GM18868 (cell line): ENCODE results near the gene FOS.
A peak's percentile ranks its signal among the peaks of the same experiment; 100 is the strongest.
"Not testable (repeated sequence)": the region's sequence is repeated elsewhere in the genome, so short reads cannot be mapped to it uniquely, and the experiment has no call there.

Source experiments
- ATAC-seq: cut with Tn5 transposase; IDR thresholded peaks from one replicate; pipeline ENCODE4 v1.9.1; 2021; ENCODE audit warnings: mild to moderate bottlenecking, moderate library complexity; ENCODE audit not compliant: unreplicated experiment

The FOS gene

DNA sequence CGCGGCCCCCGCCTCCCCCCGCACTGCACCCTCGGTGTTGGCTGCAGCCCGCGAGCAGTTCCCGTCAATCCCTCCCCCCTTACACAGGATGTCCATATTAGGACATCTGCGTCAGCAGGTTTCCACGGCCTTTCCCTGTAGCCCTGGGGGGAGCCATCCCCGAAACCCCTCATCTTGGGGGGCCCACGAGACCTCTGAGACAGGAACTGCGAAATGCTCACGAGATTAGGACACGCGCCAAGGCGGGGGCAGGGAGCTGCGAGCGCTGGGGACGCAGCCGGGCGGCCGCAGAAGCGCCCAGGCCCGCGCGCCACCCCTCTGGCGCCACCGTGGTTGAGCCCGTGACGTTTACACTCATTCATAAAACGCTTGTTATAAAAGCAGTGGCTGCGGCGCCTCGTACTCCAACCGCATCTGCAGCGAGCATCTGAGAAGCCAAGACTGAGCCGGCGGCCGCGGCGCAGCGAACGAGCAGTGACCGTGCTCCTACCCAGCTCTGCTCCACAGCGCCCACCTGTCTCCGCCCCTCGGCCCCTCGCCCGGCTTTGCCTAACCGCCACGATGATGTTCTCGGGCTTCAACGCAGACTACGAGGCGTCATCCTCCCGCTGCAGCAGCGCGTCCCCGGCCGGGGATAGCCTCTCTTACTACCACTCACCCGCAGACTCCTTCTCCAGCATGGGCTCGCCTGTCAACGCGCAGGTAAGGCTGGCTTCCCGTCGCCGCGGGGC lies at the start of gene FOS:
Gene FOS (plus strand): TSS at position 407 of the 731 bp plus-strand sequence. CDS start 155 bp downstream, at position 562.
- peak; percentile 75 for ATAC-seq

DNA sequence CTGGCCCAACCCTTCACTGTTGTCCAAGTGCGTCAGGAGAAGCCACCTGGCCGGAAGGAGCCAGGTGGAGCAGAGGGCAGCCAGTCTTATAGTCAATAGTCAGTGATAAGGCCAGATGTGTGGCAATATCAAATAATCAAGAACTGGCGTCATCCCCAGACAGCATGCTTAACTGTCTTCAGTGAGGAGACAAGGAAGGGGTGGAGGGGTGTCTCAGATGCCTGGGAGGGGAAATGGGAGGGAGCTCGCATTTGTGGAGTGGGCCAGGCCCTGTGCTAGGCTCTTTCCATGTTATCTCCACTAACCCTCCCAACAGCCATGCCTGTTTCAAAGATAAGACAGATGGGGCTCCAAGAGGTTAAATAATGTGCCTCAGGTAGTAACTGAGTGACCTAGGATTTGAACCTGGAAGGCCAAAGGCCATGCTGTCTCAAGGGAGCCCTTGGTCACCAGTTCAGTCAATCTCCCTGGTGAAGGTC lies 48.9 kb upstream of the FOS start:
- ATAC-seq: no peak

DNA sequence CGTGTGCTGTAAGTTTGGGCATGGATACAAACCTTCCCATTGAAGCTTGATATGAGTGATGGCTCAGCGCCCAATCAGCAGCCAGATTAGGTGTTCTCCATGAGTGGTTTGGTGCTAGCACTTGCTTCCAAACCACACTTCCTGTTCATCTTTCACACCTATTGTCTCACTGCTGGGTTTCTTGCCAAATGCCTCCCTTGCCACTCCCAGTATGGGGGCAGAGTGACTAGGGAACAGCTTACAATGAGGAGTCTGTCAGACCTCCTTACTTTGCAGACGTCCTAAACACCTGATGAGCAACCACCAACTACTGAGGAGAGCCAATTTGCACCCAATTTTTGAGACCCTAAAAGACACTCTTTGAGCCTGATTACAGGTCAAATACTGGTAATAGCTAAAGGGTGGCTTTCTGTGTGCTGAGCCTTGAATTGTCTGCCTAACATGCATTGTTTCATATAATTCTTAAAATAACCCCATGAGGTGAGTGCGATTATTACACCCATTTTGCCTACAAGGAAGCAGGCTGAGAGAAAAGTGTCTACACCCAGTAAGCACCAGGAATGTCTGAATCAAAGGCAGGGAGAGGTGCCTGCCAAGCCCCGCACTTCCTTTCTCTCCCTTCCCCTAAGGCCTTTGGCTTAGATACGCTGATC lies 48.4 kb upstream of the FOS start:
- peak; percentile 62 for ATAC-seq

DNA sequence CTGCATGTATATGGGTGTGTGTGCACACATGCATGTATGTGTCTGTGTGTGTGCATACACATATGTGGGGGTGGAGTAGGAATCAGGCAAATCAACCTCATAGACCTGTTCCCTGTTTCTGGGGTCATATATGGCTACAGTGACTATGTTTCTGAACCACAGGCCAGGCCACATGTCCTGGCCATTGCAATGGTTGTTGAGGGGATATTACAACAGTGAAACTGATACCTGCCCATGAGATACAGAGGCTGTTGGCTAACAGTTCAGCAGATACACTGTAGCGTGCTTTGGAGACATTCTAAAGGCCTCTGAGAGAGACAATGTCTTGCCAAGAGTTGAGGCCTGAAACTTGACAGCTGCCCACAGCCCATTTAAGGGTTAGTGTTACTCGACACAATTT lies 47.3 kb upstream of the FOS start:
- no peak for ATAC-seq

DNA sequence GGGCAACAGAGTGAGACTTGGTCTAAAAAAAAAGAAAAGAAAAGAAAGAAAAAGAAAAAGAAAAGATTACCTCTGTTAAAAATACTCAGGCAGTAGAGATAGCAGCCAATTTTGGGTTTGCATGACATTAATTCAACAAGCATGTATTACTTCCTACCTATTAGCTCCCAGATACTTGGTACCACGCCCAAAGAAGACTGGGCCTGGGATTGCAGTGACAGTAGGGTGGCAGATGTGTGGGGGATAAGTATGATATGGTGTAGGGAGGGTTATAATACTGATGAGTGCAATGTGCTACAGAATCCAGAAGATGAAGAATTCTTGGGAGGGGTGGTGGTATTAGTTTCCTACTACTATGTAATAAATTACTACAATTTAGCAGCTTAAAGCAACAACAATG lies 46.4 kb upstream of the FOS start:
- no peak for ATAC-seq

DNA sequence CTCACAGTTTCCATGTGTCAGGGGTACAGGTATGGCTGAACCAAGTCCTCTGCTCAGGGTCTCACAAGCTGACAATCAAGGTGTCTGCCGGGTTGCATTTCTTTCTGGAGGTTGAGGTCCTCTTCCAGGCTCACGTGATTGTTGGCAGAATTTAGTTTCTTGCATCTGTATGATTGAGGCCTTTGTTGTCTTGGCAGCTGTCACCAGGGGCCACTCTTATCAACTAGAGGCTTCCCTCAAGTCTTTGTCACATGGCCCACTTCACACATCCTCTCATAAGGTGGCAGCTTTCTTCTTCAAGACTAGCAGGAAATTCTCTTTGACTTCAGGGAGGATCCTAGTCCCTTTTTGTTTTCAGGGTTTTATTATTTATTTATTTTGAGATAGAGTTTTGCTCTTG lies 46.0 kb upstream of the FOS start:
- no peak for ATAC-seq

DNA sequence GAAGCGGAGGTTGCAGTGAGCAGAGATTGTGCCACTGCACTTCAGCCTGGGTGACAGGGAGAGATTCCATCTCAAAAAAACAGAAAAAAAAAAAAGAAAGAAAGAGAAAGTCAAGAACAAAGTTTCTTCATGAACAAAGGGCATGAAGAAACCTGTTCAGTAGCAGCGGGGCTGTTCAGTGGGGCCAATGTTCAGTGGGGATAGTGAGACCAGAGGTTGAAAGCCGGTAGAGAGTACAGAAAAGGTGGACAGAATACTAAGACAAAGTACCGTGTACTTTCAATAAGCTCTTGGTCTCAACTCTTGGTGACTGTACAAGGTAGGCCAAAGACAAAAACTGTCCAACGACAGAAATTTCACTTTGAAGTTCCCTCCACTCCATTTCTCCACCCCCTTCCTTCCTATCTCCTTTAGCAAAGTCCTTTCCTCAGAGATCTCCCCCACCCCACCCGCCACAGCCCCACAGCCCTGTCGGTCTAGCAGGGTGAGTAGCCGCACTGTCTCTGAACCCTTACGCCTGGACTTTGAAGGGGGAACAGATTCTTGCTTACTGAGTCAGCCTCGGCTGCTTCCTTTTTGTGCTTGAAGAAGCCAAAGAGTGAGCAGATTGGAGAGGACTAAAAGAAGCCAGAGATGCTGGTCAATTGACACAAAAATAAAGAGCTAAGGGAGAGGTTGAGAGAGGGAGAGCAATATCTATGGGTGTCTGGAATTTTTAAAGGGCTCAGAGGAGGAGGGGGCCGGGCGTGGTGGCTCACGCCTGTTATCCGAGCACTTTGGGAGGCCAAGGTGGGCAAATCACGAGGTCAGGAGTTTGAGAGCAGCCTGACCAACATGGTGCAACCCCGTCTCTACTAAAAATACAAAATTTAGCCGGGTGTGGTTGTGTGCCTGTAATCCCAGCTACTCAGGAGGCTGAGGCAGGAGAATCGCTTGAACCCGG lies 44.2 kb upstream of the FOS start:
- ATAC-seq: no peak

DNA sequence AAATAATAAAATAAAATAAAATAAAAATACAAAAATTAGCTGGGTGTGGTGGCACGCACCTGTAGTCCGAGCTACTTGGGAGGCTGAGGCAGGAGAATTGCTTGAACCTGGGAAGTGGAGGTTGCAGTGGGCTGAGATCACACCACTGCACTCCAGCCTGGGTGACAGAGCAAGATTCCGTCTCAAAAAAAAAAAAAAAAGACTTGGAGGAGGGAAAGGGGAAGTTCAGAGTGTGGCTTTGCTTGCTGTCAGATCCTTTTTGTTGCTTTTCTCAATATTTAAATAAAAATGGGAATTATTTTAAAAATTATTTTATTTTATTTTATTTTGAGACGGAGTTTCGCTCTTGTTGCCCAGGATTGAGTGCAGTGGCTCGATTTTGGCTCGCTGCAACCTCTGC lies 43.4 kb upstream of the FOS start:
- ATAC-seq: not testable (repeated sequence)

DNA sequence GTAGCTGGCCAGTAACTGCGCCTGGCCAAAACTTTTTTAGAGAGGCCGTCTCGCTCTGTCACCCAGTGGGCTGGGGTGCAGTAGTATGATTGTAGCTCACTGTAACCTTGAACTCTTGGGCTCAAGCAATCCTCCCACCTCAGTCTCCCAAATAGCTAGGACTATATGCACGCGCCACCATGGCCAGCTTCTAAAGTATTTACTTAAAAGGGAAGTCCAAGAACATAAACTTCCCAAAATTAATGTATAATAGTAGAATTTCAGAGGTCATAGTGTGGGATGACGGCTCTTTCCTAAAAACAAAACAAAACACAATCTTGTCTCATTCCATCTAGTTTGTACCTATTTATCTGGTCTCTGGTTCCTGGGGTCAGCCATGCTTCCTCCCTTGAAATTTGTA lies 42.2 kb upstream of the FOS start:
- no peak for ATAC-seq

DNA sequence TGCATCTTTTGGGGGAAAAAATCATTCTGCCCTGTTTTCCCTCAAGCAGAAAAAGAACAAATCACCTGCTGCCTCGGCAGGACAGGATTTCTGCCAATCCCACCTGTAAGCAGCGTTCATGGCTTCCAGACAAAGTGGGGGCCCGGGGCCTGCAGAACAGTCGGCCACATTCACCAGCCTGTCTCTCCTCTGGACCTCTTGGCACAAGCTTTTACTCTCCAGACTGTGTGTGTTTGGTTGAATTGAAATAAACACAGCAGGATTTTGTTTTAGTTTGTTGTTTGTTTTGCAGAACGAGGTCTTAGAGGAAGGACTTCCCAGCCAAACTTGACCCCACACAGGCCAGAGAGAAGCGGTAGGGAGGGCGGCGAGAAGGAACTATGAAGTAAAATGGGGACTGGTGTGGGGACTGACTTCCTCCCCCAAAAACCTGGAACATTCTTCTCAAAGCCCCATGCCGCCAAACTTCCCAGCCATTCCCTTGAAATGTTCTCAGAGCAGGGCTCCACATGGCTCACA lies 41.7 kb upstream of the FOS start:
- ATAC-seq: no peak

DNA sequence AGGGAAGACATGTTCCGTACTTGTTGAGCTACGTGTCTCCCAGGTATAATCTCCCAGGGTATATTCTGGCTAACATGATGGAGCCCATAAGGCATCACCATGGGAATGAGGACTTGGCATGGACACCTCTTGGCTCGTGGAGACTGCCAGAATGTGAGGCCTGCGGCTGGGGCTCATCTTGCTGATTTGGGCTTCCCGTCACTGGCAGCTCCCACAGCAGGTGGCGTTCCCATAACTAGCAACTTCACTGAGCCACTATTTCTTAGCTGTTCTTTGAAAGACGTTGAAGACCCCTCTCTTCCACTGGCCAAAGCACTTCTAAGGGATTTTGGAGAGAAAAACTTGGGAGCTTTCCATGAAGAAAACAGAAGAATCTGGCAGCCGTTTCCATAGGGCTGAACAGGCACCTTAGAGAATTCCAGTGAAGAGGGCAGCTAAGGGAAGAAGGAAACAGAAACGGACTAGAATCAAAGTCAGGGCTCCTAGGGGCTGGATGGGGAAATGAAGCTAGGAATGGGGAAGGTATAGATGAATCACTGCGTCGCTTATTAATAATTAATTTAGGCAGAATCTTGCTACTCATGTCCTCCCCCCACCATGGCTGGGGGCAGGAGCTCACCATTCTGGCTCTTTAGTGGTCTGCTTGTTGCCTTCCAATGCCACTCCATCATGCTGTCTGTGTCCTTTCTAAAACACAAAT lies 39.7 kb upstream of the FOS start:
- no peak for ATAC-seq

DNA sequence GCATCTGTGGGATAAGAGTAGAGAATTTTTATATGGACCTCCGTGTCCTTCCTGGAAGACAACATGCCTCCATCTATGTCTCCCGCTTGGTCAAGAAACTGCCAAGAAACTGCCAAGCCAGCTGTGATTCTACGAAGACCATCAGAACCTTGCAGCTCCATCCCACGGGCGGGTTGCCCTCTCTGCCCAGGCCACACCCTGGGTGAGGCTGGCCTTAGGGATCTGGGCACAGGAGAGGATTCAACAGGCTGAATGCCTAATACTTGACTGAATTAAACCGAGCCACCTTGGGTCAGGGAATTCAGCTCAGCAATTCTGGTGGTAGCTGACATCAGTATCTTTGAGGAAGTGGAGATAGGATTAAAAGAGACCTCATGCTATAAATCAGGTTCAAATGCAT lies 37.8 kb upstream of the FOS start:
- ATAC-seq: no peak

DNA sequence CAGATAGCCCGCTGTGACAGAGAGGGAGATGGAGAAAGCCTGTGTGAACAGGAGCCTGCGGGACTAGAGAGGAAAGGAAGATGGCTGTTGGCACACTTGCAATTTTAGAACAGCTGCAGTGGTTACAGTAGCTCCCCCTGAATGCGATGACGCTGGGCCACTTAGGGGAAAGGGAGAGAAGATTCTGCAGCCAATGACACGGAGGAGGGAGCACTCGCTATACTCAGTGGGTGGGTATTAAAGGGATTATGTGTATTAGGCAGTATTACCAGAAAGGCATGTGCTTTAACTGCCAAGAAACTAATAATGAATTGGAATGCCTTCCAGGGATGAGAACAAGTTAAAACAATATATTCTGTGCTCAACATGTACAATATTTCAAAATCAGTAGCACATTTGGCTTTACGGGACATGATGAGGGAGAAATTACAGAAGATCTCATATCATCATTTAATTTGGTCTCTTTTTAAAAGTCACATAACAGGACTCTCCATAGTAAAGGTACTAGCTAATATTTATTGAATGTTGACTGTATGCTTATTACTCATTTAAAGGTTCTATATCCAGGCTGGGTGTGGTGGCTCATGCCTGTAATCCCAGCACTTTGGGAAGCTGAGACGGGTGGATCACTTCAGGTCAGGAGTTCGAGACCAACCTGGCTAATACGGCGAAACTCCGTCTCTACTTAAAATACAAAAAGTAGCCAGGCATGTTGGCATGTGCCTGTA lies 35.9 kb upstream of the FOS start:
- no peak for ATAC-seq

DNA sequence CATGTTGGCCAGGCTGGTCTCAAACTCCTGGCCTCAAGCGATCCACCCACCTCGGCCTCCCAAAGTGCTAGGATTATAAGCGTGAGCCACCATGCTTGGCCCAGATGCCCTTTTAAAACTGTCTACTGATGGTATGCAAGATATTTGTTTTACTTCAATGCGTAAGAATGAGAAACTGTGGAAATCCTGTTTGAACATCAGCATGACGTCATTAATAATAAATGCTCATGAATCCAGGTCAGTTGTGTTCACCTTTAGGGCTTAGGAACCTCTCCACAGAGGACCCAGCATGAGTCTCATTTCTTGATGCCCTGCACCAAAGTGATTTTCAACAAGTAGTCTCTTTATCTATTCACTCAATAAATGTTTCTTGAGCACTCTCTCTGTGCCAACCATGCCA lies 34.5 kb upstream of the FOS start:
- ATAC-seq: no peak

DNA sequence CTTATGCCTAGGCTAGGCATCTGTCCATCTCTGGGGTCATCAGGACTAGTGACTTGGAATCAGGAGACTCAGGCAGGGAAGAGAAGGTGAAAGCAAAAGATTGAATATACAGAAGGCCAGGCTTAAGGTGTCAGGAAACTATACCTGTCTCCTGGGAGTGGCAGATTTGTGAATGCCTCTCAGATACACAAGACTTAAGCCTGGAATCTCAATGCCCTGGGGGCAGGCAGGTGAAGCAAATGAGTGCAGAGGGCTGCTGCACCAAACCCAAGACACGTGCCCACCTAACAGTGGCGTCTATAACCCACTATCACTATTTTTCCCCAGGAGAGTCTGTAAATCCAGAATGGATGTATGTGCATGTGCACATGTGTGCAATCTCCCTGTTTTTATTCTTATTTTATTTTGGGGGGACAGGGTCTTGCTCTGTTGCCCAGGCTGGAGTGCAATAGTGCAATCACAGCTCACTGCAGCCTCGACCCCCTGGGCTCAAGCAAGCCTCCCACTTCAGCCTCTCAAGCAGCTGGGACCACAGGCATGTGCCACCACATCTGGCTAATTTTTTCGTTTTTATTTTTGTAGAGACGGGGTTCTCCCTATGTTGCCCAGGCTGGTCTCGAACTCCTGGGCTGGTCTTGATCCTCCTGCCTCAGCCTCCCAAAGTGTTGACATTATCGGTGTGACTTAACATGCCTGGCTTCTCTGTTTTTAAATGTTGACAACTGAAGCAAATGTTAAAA lies 31.9 kb upstream of the FOS start:
- ATAC-seq: no peak

DNA sequence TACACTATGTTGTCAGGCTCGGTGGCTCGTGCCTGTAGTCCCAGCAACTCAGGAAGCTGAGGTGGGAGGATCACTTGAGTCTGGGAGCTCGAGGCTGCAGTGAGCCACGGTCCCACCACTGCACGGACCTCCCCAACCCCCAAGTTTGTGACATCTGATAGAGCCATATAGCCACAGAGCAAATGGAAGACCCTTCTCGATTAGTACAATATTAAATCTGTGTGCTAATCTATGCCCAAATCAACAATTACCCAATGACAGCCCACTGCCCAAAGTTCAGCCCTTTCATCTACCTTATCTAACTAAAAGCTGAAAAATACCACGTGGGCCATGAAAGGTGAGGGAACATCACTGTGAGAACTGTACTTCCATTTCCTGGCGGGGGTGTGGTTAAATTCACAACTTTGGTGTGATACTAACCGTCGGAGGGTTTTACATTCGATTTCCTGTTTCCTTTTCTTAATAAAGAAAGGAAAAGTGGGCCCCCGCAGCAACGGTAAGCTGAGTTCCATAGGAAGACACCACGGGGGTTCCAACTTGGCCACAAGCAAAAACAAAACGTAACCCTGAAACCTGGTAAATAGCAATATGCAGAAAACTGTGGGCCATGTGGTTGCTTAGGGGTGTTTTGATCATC lies 31.2 kb upstream of the FOS start:
- ATAC-seq: no peak

DNA sequence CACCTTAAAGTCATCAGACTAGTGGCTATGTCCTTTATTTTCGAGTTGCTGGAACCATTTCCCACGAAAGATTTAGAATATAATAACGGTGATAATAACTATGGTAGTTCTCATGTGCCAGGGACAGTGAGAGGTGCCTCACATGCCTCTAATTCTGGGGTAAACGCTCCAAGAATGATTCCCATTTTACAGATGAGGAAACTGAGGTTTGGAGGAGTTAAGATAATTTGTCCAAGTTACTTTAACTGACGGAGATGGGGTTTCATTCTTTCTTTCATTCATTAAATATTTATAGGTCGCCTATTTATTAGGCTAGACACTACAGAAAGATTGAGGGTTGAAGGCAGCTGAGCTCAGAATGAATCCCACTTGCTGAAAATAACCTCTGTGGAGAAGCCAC lies 30.7 kb upstream of the FOS start:
- ATAC-seq: no peak

DNA sequence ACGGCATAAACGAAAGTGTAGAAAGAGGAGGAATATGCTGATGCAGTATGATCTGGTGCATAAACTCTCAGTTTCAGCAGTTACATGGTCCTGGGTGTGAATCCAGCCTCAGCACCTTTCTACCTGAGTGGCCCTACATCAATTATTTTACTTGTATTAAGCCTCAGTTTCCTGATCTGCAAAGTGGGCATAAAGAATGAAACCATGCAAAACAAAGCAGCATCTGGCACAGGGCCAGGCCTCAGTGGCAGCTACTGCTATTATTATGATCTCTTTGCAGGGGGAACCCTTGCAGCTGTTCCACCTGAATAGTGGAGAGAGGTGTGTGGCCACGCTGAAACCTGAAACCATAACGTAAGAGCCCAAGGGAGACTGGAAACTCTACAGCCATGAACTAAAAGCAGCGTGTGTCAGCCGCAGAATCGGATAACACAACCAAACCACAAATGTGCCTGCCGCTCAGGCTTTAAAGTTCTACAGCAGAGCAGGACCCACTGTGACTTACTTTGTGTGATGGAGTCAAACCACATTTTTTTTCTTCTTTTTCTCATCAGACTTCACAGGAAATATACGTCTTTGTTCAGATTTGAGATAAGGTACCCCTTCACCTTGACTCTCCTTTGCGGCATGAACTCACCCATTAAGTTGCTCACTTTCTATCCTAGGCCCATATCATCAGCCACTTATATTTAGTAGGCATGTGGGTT lies 29.2 kb upstream of the FOS start:
- ATAC-seq: peak; percentile 83
